Lower leg skin (tissue), 4 donors: ENCODE measurements around the gene RAMP3. TPM values are rescaled to one million over a fixed set of nuclear protein-coding genes. Genes with fewer than 3 reads are reported as not detected.
A peak's percentile ranks its signal among the peaks of the same experiment; 100 is the strongest.

Experiments used
- DNase-seq, 2 donors: peaks; one replicate each; pipeline ENCODE4 v3.0.0-alpha.2; 2019; ENCODE audit warnings: low spot score in 2 of 2
- H3K4me3 ChIP-seq: fragments of 200-600 bp; sonication (generic); 2 replicates; pipeline ENCODE4 v1.5.1; 2017; ENCODE audit warnings: mild to moderate bottlenecking, low read depth; ENCODE audit not compliant: poor library complexity, severe bottlenecking
- CTCF ChIP-seq, 3 donors: fragments of 450-650 bp; IDR thresholded peaks; one replicate each; pipeline ENCODE4 v1.5.1; 2016; ENCODE audit warnings: antibody characterized with exemption in 3 of 3, mild to moderate bottlenecking in 3 of 3, moderate library complexity in 2 of 3
- POLR2A ChIP-seq, 2 donors: fragments of 450-650 bp; IDR thresholded peaks; one replicate each; pipeline ENCODE4 v1.6.1; 2016 to 2017; ENCODE audit warnings: antibody characterized with exemption in 2 of 2, mild to moderate bottlenecking in 1 of 2, moderate library complexity in 1 of 2
- WGBS, 2 donors: methylation state at CpG; one replicate each; pipeline ENCODE4 v1.1.5; 2018; 5-methylcytosine and 5-hydroxymethylcytosine counted together
- intact Hi-C: fragments of 100-400 bp; cut with DNase I; formaldehyde crosslinking; loops from one replicate; pipeline ENCODE4 v1.15.0; 2023; ENCODE audit warnings: low total_unique reads
- total RNA-seq, 4 donors: library from RNA; depleted of rRNA; stranded (reverse); fragments of >200 nt; gene quantifications; one replicate each; pipeline ENCODE4 v1.1.0, GENCODE V29; 2016

The RAMP3 gene
- total RNA-seq, 4 donors from 2014 or later: 23.8 to 71.6 (median 35.1) TPM

GRCh38 chr7:45211066-45211465 is 53.5 kb downstream of the RAMP3 start:
- DNase-seq: peak in 1 of 2 donors; percentile 60
- intact Hi-C loops: no loop called here
- 56 to 70% methylated on average over 4 of the region's 4 CpGs for WGBS, 2 donors

GRCh38 chr7:45211958-45212357 is 54.4 kb downstream of the RAMP3 start:
- intact Hi-C loops: no loop called here
- WGBS, 2 donors: 92 to 96% methylated on average over 2 of the region's 2 CpGs
- no peak overlapping the region for H3K4me3 ChIP-seq
- TF ChIP-seq POLR2A (IDR thresholded peaks at IDR 0.05) (no peak), CTCF (IDR thresholded peaks at IDR 0.05) (no peak)
- no peak for DNase-seq

More at GRCh38 chr7:45211066-45211465, 53.5 kb downstream of the RAMP3 start:
- TF ChIP-seq POLR2A (IDR thresholded peaks at IDR 0.05): no peak
- TF ChIP-seq CTCF (IDR thresholded peaks at IDR 0.05): no peak
- no peak overlapping the region for H3K4me3 ChIP-seq

GRCh38 chr7:45212606-45213005 is 55.0 kb downstream of the RAMP3 start:
- TF ChIP-seq POLR2A (IDR thresholded peaks at IDR 0.05) (no peak), CTCF (IDR thresholded peaks at IDR 0.05) (no peak)
- WGBS, 2 donors: 67 to 82% methylated on average over 5 of the region's 5 CpGs

GRCh38 chr7:45215601-45216062 is 58.0 kb downstream of the RAMP3 start:
- 40 to 47% methylated on average over 8 of the region's 8 CpGs for WGBS, 2 donors
- intact Hi-C loops: no loop called here
- H3K4me3 ChIP-seq: no peak overlapping the region
- no peak for DNase-seq
- TF ChIP-seq CTCF (IDR thresholded peaks at IDR 0.05) (no peak), POLR2A (IDR thresholded peaks at IDR 0.05) (no peak)

More at GRCh38 chr7:45212606-45213005, 55.0 kb downstream of the RAMP3 start:
- no peak overlapping the region for H3K4me3 ChIP-seq
- no peak for DNase-seq
- intact Hi-C loops: no loop called here

- intact Hi-C loops: no loop called here
- no peak for DNase-seq
- no peak overlapping the region for H3K4me3 ChIP-seq
- TF ChIP-seq CTCF (IDR thresholded peaks at IDR 0.05) (no peak), POLR2A (IDR thresholded peaks at IDR 0.05) (no peak)
- WGBS, 2 donors: 63 to 70% methylated on average over 4 to 7 of the region's 7 CpGs
Observed at GRCh38 chr7:45216181-45216580, 58.6 kb downstream of the RAMP3 start.

- no peak overlapping the region for H3K4me3 ChIP-seq
- intact Hi-C loops: no loop called here
- TF ChIP-seq CTCF (IDR thresholded peaks at IDR 0.05): no peak
- TF ChIP-seq POLR2A (IDR thresholded peaks at IDR 0.05): no peak
- DNase-seq: no peak
- 67 to 72% methylated on average over 10 to 11 of the region's 11 CpGs for WGBS, 2 donors
Observed at GRCh38 chr7:45216622-45217165, 59.1 kb downstream of the RAMP3 start.
